OCI-LY1 (cell line): ENCODE data around the gene TASP1.

Experiments used
- H2AFZ ChIP-seq: fragments of 200-600 bp; sonication (generic), shearing (Covaris generic); 2 replicates; pipeline ENCODE4 v1.6.0; 2014; ENCODE audit warnings: antibody characterized with exemption, mild to moderate bottlenecking, low read length
- H3F3A ChIP-seq: fragments of 200-600 bp; sonication (generic), shearing (Covaris generic); 2 replicates; pipeline ENCODE4 v1.6.0; 2014; ENCODE audit warnings: mild to moderate bottlenecking, antibody characterized with exemption, low read length, moderate library complexity; ENCODE audit not compliant: insufficient read depth
- H3K27ac ChIP-seq: fragments of 200-600 bp; sonication (generic); 2 replicates; pipeline ENCODE4 v1.5.1; 2014; ENCODE audit warnings: low read length, mixed run types, mild to moderate bottlenecking, low read depth; ENCODE audit not compliant: poor library complexity, severe bottlenecking
- H3K27me3 ChIP-seq: fragments of 200-600 bp; sonication (generic); 2 replicates; pipeline ENCODE4 v1.6.0; 2014; ENCODE audit warnings: antibody characterized with exemption, mild to moderate bottlenecking, low read length, moderate library complexity; ENCODE audit not compliant: insufficient read depth
- H3K36me3 ChIP-seq: fragments of 200-600 bp; sonication (generic); 2 replicates; pipeline ENCODE4 v1.6.1; 2014; ENCODE audit warnings: mild to moderate bottlenecking, antibody characterized with exemption, low read length, moderate library complexity, mixed read lengths; ENCODE audit not compliant: insufficient read depth
- H3K4me1 ChIP-seq: fragments of 200-600 bp; sonication (generic); 2 replicates; pipeline ENCODE4 v1.5.1; 2014; ENCODE audit warnings: mild to moderate bottlenecking, low read length, moderate library complexity; ENCODE audit not compliant: insufficient read depth, severe bottlenecking
- H3K4me2 ChIP-seq: fragments of 200-600 bp; sonication (generic), shearing (Covaris generic); 2 replicates; pipeline ENCODE4 v1.6.1; 2014; ENCODE audit warnings: low read length
- H3K4me3 ChIP-seq: fragments of 200-600 bp; sonication (generic); 2 replicates; pipeline ENCODE4 v1.5.1; 2014; ENCODE audit warnings: low read length, low read depth, mild to moderate bottlenecking, mixed read lengths; ENCODE audit not compliant: poor library complexity, severe bottlenecking
- H3K79me2 ChIP-seq: fragments of 200-600 bp; shearing (Covaris generic); 2 replicates; pipeline ENCODE4 v1.6.1; 2016; ENCODE audit warnings: mixed run types, low read length, mixed read lengths; ENCODE audit not compliant: insufficient read depth
- H3K9ac ChIP-seq: fragments of 200-600 bp; sonication (generic), shearing (Covaris generic); 2 replicates; pipeline ENCODE4 v1.6.1; 2014; ENCODE audit warnings: mild to moderate bottlenecking, low read length, mixed read lengths
- H3K9me2 ChIP-seq: fragments of 200-600 bp; sonication (generic), shearing (Covaris generic); 2 replicates; pipeline ENCODE4 v1.6.1; 2014; ENCODE audit warnings: low read depth, mild to moderate bottlenecking, low read length, mixed read lengths
- H3K9me3 ChIP-seq: fragments of 200-600 bp; shearing (Covaris generic); 2 replicates; pipeline ENCODE4 v1.6.1; 2014; ENCODE audit warnings: low read length, mixed read lengths
- H4K20me1 ChIP-seq: fragments of 200-600 bp; sonication (generic), shearing (Covaris generic); 2 replicates; pipeline ENCODE4 v1.6.0; 2016; ENCODE audit warnings: mild to moderate bottlenecking, low read length; ENCODE audit not compliant: insufficient read depth
- EZH2 ChIP-seq: fragments of 200-600 bp; sonication (generic), shearing (Covaris generic); IDR thresholded peaks from 2 replicates; pipeline ENCODE4 v1.8.0; 2017; ENCODE audit warnings: borderline replicate concordance, mixed run types, mild to moderate bottlenecking, antibody characterized with exemption, low read length, moderate library complexity, mixed read lengths
- TF ChIP-seq, protein P1 (sequence below): fragments of 200-600 bp; sonication (generic), shearing (Covaris generic); IDR thresholded peaks from 2 replicates; pipeline ENCODE4 v1.5.1; 2017; ENCODE audit warnings: mild to moderate bottlenecking, antibody characterized with exemption, low read length, moderate library complexity, mixed read lengths

TASP1 gene

GRCh38 chr20:13515796-13516558 is 122.8 kb downstream of the TASP1 start:
- H2AFZ ChIP-seq: no peak overlapping the region

GRCh38 chr20:13515291-13515690 is 123.4 kb downstream of the TASP1 start:
- Histone ChIP-seq H3K27ac (no peak overlapping the region), H3K4me3 (no peak overlapping the region), H2AFZ (no peak overlapping the region), H3K9ac (no peak overlapping the region), H3K36me3 (peaks cover 3% of the 10 kb centered on the region; the same call in 1 of the 2 replicates), H3K9me3 (no peaks in the 10 kb centered on the region), H3K27me3 (no peaks in the 10 kb centered on the region), H4K20me1 (no peaks in the 10 kb centered on the region), H3F3A (no peaks in the 10 kb centered on the region), H3K79me2 (no peaks in the 10 kb centered on the region), H3K9me2 (no peaks in the 10 kb centered on the region), H3K4me1 (no peaks in the 10 kb centered on the region), H3K4me2 (no peak overlapping the region)
- no peak for TF ChIP-seq EZH2
- TF ChIP-seq, protein P1, sequence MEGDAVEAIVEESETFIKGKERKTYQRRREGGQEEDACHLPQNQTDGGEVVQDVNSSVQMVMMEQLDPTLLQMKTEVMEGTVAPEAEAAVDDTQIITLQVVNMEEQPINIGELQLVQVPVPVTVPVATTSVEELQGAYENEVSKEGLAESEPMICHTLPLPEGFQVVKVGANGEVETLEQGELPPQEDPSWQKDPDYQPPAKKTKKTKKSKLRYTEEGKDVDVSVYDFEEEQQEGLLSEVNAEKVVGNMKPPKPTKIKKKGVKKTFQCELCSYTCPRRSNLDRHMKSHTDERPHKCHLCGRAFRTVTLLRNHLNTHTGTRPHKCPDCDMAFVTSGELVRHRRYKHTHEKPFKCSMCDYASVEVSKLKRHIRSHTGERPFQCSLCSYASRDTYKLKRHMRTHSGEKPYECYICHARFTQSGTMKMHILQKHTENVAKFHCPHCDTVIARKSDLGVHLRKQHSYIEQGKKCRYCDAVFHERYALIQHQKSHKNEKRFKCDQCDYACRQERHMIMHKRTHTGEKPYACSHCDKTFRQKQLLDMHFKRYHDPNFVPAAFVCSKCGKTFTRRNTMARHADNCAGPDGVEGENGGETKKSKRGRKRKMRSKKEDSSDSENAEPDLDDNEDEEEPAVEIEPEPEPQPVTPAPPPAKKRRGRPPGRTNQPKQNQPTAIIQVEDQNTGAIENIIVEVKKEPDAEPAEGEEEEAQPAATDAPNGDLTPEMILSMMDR: no peak

More at GRCh38 chr20:13515796-13516558, 122.8 kb downstream of the TASP1 start:
- H3K27ac ChIP-seq: no peak overlapping the region
- H3K4me2 ChIP-seq: no peak overlapping the region
- no peaks in the 10 kb centered on the region for H3K9me3 ChIP-seq
- peaks cover 3% of the 10 kb centered on the region; the same call in 1 of the 2 replicates for H3K36me3 ChIP-seq
- TF ChIP-seq, protein P1: no peak
- TF ChIP-seq EZH2: no peak
- H4K20me1 ChIP-seq: no peaks in the 10 kb centered on the region
- H3K4me1 ChIP-seq: no peaks in the 10 kb centered on the region
- H3K9ac ChIP-seq: no peak overlapping the region
- H3K9me2 ChIP-seq: no peaks in the 10 kb centered on the region
- H3K27me3 ChIP-seq: no peaks in the 10 kb centered on the region
- no peak overlapping the region for H3K4me3 ChIP-seq
- no peaks in the 10 kb centered on the region for H3F3A ChIP-seq
- H3K79me2 ChIP-seq: no peaks in the 10 kb centered on the region

DNA sequence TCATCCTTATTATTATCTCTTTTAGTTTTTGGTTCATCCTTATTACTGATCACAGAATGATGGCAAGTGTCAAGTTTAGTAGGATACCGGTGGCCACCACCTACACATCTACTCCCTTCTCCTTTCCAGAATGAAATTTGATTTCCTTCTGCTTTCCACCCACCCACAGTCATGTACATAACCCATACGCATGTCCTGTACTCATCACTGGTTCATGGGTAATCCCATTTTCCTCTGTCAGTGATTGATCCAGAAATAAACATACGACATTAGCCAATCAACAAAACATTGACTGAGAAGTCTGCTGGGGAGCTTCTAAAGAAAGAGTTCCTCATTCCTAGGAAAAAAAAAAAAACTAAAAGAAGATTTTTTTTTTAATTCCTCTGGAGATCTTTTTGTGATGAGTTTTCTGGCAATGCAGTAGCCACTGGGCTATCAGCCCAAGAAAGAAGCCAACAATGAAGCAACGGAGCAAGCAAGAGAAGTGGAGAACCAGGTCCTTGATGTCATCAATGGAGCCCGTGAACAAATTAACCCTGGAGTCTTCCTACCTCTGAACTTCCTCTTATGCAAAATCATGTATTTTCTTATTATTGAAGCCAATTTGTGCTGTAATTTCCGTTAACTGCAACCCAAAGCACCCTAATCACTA is 127.8 kb downstream of the TASP1 start:
- H3K9me3 ChIP-seq: no peaks in the 10 kb centered on the region
- no peaks in the 10 kb centered on the region for H3K4me1 ChIP-seq
- H3F3A ChIP-seq: no peaks in the 10 kb centered on the region
- no peak overlapping the region for H3K9ac ChIP-seq
- no peaks in the 10 kb centered on the region for H4K20me1 ChIP-seq
- no peak overlapping the region for H3K27ac ChIP-seq
- no peak overlapping the region for H3K4me2 ChIP-seq
- no peaks in the 10 kb centered on the region for H3K79me2 ChIP-seq
- H2AFZ ChIP-seq: no peak overlapping the region
- no peak for TF ChIP-seq EZH2
- TF ChIP-seq, protein P1: no peak
- H3K9me2 ChIP-seq: no peaks in the 10 kb centered on the region
- peaks cover 3% of the 10 kb centered on the region; the same call in 1 of the 2 replicates for H3K36me3 ChIP-seq
- no peak overlapping the region for H3K4me3 ChIP-seq
- no peaks in the 10 kb centered on the region for H3K27me3 ChIP-seq
